WERI-Rb-1 (cell line): ENCODE data around the gene TIMP3.
A peak's percentile ranks its signal among the peaks of the same experiment; 100 is the strongest.

ENCODE experiments used
- DNase-seq: peaks from one replicate; pipeline ENCODE4 v3.0.0-alpha.2; 2020
- H3K27ac ChIP-seq: fragments of 250-450 bp; sonication (Bioruptor Pico); 2 replicates; pipeline ENCODE4 v1.5.1; 2020; ENCODE audit warnings: mild to moderate bottlenecking, moderate library complexity
- H3K27me3 ChIP-seq: fragments of 250-450 bp; sonication (Bioruptor Pico); 2 replicates; pipeline ENCODE4 v1.5.1; 2021; ENCODE audit warnings: mild to moderate bottlenecking, low read depth, moderate library complexity; ENCODE audit not compliant: insufficient read depth, severe bottlenecking
- H3K36me3 ChIP-seq: fragments of 250-450 bp; sonication (Bioruptor Pico); 2 replicates; pipeline ENCODE4 v1.5.1; 2020; ENCODE audit warnings: mild to moderate bottlenecking, moderate library complexity
- H3K4me3 ChIP-seq: 2 replicates; pipeline ENCODE4 v1.5.1; 2011; ENCODE audit warnings: low read depth, mild to moderate bottlenecking, control low read depth, low read length
- H3K9me3 ChIP-seq: fragments of 250-450 bp; sonication (Bioruptor Pico); 2 replicates; pipeline ENCODE4 v1.5.1; 2021; ENCODE audit warnings: mild to moderate bottlenecking, moderate library complexity; ENCODE audit not compliant: severe bottlenecking
- TF ChIP-seq, protein P1 (sequence below): IDR thresholded peaks from 2 replicates; pipeline ENCODE4 v1.5.1; 2011; ENCODE audit warnings: low read depth, mild to moderate bottlenecking, control low read depth, inconsistent platforms, low read length

TIMP3 gene

DNA sequence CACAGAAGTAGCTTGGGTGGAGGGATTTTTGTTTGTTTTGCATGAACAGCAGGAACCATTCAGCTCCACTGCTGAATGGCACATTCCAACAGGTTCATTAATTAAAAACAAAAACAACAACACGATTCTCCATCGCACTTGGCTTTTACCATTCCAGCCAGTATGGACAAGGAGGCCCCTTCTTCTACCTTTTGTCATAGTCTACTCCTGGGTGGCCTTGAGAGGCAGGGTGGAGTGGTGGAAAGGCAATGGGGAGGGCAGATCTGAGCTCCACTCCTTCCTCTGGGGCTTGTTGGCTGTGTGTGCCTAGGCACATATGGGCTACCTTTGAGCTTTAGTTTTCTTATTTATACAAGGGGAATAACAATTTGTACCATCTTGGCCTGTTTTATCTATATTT is 4.8 kb downstream of the TIMP3 start:
- TF ChIP-seq, protein P1, sequence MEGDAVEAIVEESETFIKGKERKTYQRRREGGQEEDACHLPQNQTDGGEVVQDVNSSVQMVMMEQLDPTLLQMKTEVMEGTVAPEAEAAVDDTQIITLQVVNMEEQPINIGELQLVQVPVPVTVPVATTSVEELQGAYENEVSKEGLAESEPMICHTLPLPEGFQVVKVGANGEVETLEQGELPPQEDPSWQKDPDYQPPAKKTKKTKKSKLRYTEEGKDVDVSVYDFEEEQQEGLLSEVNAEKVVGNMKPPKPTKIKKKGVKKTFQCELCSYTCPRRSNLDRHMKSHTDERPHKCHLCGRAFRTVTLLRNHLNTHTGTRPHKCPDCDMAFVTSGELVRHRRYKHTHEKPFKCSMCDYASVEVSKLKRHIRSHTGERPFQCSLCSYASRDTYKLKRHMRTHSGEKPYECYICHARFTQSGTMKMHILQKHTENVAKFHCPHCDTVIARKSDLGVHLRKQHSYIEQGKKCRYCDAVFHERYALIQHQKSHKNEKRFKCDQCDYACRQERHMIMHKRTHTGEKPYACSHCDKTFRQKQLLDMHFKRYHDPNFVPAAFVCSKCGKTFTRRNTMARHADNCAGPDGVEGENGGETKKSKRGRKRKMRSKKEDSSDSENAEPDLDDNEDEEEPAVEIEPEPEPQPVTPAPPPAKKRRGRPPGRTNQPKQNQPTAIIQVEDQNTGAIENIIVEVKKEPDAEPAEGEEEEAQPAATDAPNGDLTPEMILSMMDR: no peak
- Histone ChIP-seq H3K27me3 (peaks cover 14% of the 10 kb centered on the region), H3K9me3 (peaks cover 2% of the 10 kb centered on the region), H3K36me3 (no peaks in the 10 kb centered on the region), H3K27ac (no peak overlapping the region), H3K4me3 (no peak overlapping the region)
- DNase-seq: no peak

DNA sequence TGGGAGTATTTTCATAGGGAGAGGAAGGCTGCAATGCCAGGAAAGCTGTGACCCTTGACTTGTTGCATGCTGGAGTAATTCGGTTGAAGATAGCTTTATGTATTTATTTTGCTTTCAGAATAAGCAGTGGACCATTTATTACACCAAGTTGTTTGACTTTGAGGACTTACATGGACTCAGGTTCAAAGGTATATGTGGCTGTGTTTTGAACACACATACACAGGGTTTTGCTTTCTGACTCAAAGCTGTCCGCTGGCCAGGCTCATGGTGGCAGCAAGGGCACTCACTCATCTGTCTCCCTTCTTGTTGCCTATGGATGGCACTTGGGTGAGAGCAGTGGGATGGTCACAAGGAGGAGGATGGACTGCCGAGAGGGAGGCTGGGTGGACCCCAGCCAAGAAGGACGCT is 6.5 kb downstream of the TIMP3 start:
- no peak overlapping the region for H3K4me3 ChIP-seq

DNA sequence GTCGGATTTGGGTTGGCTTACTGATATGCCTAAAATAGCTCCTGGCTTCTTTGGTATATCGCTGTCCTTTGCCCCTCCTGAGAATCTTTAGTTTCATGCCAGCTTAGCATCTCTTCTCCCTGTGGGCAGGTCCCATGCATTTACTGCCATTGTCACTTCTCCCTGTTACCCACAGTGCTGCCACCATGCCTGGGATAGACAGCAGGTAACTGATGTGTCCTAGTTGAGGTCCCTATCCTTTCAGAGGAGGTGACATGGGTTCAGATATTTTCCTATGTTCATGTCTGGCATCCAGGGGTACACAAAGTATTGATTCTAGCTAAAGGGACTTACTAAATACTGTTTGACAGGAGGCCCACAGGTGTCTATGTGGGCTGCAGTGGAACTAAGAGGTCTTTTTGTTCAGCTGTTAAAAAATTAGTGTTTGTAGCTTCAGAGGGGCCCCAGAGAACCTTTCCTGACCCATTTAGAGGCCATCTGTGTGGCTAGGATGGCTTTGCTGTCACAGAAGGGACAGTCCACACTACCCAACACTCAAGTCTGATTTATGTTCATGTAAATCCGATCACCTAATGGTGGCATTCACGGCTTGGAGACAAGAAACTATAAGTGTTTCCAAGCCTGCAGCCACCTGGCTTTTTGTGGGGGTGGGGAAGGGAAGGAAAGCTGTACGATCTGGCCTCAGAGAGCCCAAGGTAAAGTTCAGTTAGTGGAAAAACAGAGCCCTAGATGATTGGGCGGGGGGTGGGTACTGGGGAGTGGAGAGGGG is 8.5 kb downstream of the TIMP3 start:
- Histone ChIP-seq H3K9me3 (no peaks in the 10 kb centered on the region), H3K4me3 (peak overlapping the region; percentile 27), H3K27me3 (no peaks in the 10 kb centered on the region), H3K36me3 (no peaks in the 10 kb centered on the region), H3K27ac (peak overlapping the region; percentile 66)
- TF ChIP-seq, protein P1: no peak
- DNase-seq: peak; percentile 96

More for the DNA sequence above, 6.5 kb downstream of the TIMP3 start:
- Histone ChIP-seq H3K27ac (no peak overlapping the region), H3K27me3 (peaks cover 2% of the 10 kb centered on the region), H3K36me3 (no peaks in the 10 kb centered on the region), H3K9me3 (no peaks in the 10 kb centered on the region)
- DNase-seq: no peak
- TF ChIP-seq, protein P1: no peak

DNA sequence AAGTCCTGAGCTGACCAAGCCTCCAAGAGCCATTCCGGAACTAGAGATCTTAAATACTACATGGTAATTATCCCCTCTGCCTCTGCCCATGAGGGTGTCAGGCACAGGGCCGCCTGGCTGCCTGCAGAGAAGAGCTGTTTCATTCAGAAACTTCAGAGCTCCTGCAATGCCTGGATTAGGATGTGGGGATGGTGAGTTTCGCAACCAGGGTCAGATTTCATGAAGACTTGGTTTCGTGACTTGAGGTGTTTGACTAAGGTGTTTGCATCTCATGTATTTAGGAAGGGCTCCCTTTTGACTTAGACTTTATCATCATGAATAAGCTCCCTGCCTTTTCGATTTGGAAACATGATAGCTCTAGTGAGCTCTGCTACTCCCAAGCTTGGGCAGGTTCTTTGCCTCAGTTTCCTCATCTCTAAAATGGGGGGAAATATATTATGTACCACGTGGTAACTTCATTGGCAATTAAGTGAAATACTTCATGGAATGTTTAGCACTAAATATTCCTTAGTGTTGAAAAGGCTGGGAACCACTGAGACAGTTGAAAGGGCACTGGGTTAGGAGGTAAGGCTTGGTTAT is 9.1 kb downstream of the TIMP3 start:
- H3K36me3 ChIP-seq: no peaks in the 10 kb centered on the region
- no peak overlapping the region for H3K4me3 ChIP-seq
- H3K9me3 ChIP-seq: no peaks in the 10 kb centered on the region
- DNase-seq: no peak
- TF ChIP-seq, protein P1: no peak
- H3K27ac ChIP-seq: no peak overlapping the region; the same call in 1 of the 2 replicates
- no peaks in the 10 kb centered on the region for H3K27me3 ChIP-seq

DNA sequence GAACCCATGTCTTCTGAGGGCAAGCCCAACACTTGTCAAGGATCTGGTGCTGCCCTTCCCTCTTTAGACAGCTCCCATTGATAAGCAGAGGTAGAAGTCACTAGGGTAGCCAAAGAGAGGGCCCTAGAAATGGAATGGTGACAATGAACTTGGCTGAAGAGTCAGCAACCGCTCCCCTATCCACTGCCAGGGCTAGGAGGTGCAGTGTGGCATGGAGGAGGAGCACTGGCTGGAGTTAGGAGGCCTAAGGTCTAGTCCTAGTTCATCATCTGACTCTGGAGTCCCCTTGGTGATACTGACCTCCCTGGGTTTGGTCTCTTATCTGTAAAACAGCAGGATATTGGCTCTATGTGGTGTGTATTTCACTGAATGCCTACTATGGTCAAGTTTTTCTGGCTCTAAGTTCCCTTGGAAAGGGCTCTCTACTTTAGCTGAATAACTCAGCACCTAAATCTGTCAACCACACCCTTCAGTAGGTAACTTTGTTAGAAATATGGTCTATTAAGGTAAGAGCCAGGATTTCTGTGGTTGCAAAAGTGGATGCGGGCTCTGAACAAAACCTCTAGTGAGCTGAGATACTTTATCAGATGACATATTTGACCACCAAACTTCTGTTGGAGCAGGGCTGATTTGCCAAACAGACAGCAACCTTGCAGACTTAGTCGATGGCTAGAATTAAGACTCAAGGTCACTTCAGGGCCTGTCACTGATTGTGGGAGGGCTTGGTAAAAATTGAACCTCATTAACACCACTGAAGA is 10.5 kb downstream of the TIMP3 start:
- Histone ChIP-seq H3K27ac (no peak overlapping the region), H3K9me3 (no peaks in the 10 kb centered on the region), H3K27me3 (no peaks in the 10 kb centered on the region), H3K36me3 (no peaks in the 10 kb centered on the region), H3K4me3 (no peak overlapping the region)
- DNase-seq: no peak
- TF ChIP-seq, protein P1: no peak
